SIG-M5 treated with dmso at 0.1 percent for 504 hours (cell line): ENCODE measurements around the gene FOXP1.

Experiments used
- DNase-seq: peaks from one replicate; lab custom pipeline; 2025; ENCODE audit not compliant: unreplicated experiment; lab: John Stamatoyannopoulos, UW

The FOXP1 gene

DNA sequence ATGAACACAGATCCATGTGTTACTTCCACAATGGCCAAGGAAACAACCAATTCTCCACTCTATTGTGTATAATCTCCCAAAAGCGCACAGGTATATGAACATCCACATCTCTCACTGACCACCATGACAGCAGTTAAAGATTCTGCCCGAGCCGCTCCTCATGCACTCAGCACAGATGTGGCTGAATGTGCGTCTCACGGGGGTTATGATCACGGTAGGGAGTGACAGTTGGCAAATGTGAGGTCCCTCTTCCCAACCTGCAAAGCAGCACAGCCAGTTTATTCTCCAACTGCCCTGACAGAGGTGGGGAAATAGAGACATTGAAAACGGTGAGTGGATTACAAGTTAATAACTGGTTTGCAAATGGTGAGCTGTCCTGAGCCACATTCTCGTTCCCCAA lies 17.6 kb downstream of the FOXP1 start:
- no peak for DNase-seq

- no peak for DNase-seq
Measured at GRCh38 chr3:71565316-71565715, 18.2 kb downstream of the FOXP1 start.

GRCh38 chr3:71564361-71564760 lies 19.2 kb downstream of the FOXP1 start:
- no peak for DNase-seq

- DNase-seq: no peak
Measured at GRCh38 chr3:71563827-71564226, 19.7 kb downstream of the FOXP1 start.

GRCh38 chr3:71562938-71563337 lies 20.6 kb downstream of the FOXP1 start:
- no peak for DNase-seq

DNA sequence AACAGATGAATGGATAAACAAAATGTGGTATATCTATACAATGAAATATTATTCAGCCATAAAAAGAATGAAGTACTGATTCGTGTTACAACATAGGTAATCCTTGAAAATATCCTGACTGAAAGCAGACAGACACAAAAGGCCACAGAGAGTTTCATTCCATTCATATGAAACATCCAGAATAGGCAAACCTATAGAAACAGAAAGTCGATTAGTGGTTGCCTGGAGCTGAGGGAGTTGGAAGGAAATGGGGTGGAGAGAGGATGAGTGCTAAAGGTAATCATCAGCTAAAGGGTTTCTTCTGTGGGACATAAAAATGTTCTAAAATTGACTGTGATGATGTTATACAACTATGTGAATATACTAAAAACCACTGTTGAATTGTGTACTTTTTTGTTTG lies 22.9 kb downstream of the FOXP1 start:
- no peak for DNase-seq

GRCh38 chr3:71559578-71560162 lies 23.9 kb downstream of the FOXP1 start:
- DNase-seq: no peak

DNA sequence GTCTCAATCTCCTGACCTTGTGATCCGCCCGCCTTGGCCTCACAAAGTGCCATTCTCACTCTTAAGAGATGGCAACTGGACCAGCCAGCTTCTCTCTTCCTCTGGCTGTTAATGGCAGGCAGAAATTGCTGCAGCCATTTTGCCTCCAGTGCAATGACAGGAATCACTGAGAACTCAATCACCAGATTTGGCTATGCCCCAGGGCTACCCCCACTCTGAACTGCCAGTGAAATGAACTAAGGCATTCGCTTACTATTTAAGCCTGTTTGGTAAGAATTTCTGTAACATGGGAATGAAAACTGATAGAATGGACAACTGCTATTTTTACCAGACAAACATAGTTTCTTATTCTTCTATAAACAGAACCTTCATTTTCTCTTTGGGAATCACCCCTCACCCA lies 24.5 kb downstream of the FOXP1 start:
- DNase-seq: no peak

GRCh38 chr3:71554649-71555048 lies 28.9 kb downstream of the FOXP1 start:
- no peak for DNase-seq

DNA sequence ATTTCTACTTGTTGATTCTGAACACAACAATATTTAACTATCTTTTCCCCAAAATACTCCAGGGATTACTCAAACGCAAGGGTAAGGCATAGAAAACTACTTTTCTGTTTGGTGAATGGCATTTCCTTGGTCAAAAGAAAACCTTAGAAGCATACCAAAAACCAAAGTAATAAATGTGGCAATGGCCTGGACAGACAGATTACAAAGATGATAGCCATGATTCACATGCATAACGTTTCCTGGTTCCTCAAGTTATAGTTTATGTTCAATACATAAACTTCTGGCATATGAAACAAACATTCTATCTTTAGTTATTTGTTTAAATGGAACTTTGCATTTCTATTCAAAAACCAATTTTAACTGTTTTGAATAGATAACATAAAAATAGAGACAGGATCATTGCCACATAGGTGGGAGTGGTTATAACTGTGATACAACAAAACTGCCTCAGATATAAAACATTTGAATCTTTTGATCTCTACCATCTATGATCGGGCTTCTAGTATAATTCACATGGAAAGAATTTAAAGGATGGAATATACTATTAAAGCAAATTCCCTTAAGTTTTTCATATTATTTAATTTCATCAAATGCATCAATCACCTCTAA lies 32.1 kb downstream of the FOXP1 start:
- peak; percentile 43 for DNase-seq

DNA sequence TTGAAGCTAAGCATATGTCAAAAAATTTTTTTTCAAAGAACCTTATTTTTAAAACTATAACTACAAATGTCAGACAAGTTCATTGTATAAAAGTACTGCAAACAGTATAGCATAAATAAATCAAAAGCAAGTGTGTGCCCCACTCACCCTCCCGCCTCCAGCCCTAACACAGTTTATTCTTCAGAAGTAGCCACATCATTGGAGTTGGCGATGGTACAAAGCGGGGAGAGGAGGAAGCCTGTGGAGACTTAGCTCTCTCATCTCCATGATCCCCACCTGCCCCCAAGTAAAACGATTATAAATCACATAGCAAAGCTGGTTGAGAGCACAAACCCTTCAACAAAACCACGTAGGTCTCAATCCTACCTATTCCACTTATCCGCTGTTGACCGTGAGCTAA lies 33.6 kb downstream of the FOXP1 start:
- DNase-seq: no peak

- DNase-seq: no peak
Measured at GRCh38 chr3:71548705-71549384, 34.7 kb downstream of the FOXP1 start.

- DNase-seq: peak; percentile 98
Measured at GRCh38 chr3:71547249-71548198, 36.0 kb downstream of the FOXP1 start.

DNA sequence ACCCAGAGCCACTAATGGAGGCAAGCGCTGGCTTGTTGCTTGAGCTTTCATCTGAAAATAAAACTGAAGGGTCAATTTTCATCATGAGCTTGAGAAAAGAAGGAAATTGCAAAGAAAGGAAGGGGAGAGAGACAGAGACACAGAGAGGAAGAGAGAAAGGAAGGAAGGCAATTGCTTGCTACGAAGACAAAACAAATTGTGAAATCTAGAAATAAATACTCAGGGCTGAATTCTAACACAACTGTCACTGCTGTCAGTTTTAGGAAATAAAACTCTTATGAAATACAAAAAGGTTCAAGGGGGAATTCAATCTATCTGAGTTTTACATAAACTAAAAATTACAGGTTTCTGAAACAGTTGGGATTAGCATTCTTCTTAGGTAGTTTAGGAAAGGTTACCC lies 36.7 kb downstream of the FOXP1 start:
- peak; percentile 94 for DNase-seq

DNA sequence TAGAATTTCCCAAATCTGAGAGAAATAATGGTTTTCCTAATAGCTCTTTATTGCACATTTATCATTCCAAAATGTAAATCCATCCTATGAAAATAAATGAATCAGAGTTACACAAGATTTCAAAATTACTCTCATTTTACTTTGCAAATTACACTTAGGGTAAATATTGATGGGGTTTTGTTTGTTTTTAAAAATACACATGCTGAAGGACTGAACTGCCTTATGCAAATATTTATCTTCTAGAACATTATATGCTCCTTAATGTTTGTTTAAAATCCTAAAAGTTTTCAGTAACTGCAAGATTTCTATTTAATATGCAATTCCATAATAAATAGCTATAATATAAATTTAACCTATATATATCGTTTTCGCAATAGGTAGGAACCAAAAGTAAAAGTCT lies 38.2 kb downstream of the FOXP1 start:
- DNase-seq: no peak

DNA sequence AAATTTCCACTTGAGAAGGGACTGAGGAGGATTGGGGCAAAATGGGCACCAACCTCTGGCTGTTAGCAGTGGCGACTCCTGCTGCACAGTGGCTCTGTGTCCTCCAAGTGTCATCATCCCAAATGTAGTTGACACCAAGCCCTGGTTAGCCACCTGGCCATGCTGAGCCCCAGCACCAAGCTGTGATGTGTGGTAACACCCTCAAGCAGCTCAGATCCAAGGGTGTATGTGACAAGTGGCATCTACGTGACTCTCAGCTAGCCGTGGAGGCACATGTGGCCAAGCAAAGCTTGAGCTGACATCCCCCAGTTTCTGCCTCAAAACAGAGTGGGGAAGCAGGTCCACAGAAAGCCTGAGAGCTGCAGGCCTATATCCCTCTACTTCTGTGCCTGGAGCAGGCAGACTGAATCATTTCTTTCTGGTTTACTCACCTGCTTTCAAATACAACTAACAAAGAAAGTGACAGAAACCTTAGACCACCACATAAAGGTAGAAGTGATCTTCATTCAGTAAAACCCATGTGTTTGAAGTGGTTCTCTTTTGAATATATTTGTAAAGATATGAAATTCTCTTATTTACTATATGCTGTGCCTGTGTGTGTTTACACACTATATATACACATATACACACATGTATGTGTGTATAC lies 40.0 kb downstream of the FOXP1 start:
- peak; percentile 79 for DNase-seq

- DNase-seq: peak; percentile 98
Measured at GRCh38 chr3:71542521-71543370, 40.8 kb downstream of the FOXP1 start.

DNA sequence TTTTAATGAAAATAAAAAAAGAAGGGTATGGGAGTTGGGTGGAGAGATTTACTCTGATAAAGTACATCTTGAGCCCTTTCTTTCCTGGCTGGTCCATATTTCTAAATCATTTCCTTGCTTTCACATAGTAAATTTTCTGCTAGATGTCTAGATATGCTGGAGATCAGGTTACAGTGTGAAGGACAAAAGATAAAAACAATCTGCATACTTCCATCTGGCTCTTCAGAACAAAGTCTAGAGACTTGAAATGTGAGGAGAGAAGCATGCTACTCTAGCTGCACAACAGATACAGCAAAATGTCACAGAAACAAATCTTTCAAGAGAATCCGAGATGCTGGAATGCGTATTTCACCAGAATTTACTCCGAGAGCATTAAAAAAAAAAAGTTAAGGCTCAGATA lies 42.2 kb downstream of the FOXP1 start:
- no peak for DNase-seq

GRCh38 chr3:71537211-71537611 lies 46.3 kb downstream of the FOXP1 start:
- no peak for DNase-seq

- DNase-seq: no peak
Measured at GRCh38 chr3:71536376-71536965, 47.1 kb downstream of the FOXP1 start.
